Fibroblast of mammary gland (primary cell): ENCODE data around the gene SLC9C2.
A peak's percentile ranks its signal among the peaks of the same experiment; 100 is the strongest.

Experiments used
- DNase-seq: peaks from one replicate; pipeline ENCODE4 v3.0.0-alpha.2; 2010; ENCODE audit warnings: low read depth
- H3K4me3 ChIP-seq: 2 replicates; pipeline ENCODE4 v1.5.1; 2011; ENCODE audit warnings: low read depth, mild to moderate bottlenecking, low read length, moderate library complexity; ENCODE audit not compliant: control insufficient read depth
- CTCF ChIP-seq: conservative IDR thresholded peaks from 2 replicates; pipeline ENCODE4 v1.5.1; 2011; ENCODE audit warnings: low read depth, low read length, inconsistent platforms; ENCODE audit not compliant: control insufficient read depth, insufficient read depth

Gene SLC9C2

GRCh38 chr1:173536223-173536622 lies 66.6 kb downstream of the SLC9C2 start:
- TF ChIP-seq CTCF = no peak
- no peak for DNase-seq
- H3K4me3 ChIP-seq = no peak overlapping the region

GRCh38 chr1:173532237-173532636 lies 70.6 kb downstream of the SLC9C2 start:
- no peak for DNase-seq
- no peak for TF ChIP-seq CTCF
- H3K4me3 ChIP-seq = no peak overlapping the region

DNA sequence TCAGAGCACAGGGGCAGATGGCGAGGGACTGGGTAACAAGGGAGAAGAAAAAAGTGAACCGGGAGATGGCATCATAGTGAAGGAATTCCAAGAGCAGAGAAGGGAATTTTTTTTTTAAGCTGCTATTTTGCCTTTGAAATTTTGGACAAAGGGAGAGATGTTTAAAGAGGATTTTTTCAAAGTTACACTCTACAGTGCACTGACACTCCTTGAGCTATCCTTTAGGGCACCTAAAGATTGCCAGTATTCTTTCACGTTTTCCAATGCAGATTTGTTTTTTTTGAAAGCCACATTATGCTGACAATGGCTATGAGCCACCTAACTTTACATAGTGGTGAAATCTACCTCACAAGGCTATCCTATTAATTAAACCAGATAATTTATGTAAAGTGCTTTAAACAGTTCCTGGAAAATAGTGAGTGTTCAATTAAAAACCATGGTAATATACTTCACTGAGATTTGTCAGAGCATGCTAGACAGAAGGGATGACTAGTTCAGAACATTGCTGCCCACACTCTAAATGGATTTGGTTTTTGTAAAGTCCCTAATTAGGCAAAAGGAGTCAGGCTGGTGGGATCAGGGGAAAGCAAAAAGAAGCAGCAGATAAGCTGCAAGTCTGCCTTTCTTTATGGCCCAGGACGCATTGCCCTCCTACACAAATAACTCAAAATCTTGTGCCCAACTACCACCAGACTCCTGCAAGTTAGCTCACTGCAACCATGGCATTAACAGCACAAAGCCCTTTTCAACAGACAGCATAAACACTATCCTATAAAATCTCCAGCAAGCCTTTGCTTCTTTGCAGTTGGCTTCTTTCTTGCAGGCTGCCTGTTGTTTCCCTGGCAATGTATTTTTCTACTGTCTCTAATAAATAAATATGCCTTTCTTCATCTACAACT lies 71.8 kb downstream of the SLC9C2 start:
- H3K4me3 ChIP-seq = no peak overlapping the region
- TF ChIP-seq CTCF = no peak
- DNase-seq = no peak

DNA sequence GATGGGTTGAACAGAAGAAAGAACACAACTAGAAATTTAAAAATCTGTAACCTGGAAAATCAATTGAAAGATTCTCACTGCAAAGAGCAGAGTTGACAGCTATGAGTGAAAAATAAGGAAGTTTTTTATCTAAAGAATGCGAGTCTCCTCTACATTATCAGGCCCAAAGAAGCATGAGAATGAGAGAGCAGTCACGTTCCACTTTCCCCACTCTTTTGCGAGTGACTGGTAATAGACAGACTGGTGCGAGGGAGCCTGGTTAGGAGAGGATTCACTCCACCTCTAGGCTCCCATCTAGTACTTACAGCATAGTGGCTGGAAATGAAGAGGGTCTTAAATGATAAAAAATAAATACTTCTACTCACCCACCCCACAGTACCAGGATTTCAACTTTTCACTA lies 73.8 kb downstream of the SLC9C2 start:
- DNase-seq = no peak
- TF ChIP-seq CTCF = no peak
- no peak overlapping the region for H3K4me3 ChIP-seq

GRCh38 chr1:173527151-173527826 lies 75.6 kb downstream of the SLC9C2 start:
- no peak overlapping the region for H3K4me3 ChIP-seq
- peak; percentile 81 for DNase-seq
- no peak for TF ChIP-seq CTCF

DNA sequence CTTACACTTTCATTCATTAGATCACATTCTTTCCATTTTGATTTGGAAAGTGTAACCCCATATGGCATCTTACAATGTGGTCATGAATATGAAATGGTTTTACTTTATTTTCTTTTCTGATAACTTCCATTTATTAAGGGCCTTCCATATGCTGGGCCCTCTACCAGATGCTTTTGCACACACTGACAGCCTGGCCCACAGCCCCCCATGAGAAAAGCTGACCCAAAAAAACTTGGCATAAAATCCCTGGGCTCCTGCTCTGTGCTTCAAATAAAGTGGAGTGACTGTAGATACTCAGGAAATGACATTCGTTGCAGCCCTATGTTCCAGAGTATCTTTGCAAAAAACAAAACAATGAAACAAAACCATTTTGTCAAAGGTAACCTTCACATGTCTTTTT lies 76.9 kb downstream of the SLC9C2 start:
- no peak for DNase-seq
- no peak overlapping the region for H3K4me3 ChIP-seq
- no peak for TF ChIP-seq CTCF
